Mesenteric fat pad (tissue), 1 donor: Measurements from ENCODE around the gene KLF16. TPM values are rescaled to one million over a fixed set of nuclear protein-coding genes. Genes with fewer than 3 reads are reported as not detected.
A peak's percentile ranks its signal among the peaks of the same experiment; 100 is the strongest.

Experiments used
- DNase-seq: peaks from one replicate; pipeline ENCODE4 v3.0.0-alpha.2; 2020; ENCODE audit warnings: low spot score
- total RNA-seq: library from RNA; stranded (reverse); fragmentation: NEBNext Ultra II Directional; extraction: Animal tissue kit (Norgen Biotek cat#: 25700); gene quantifications from one replicate; pipeline ENCODE4 v1.2.1, GENCODE V29; 2021
- donor health status: DM: yes; HTN: yes; CAD: no.

Gene KLF16
- total RNA-seq, 1 donor from 2014 or later = 19.0 TPM

- DNase-seq = no peak
These were observed 36.5 kb downstream of the KLF16 start for GRCh38 chr19:1826557-1827521.

GRCh38 chr19:1825909-1826556 lies 37.3 kb downstream of the KLF16 start:
- no peak for DNase-seq

- no peak for DNase-seq
These were observed 39.1 kb downstream of the KLF16 start for GRCh38 chr19:1824252-1824622.

- no peak for DNase-seq
These were observed 39.7 kb downstream of the KLF16 start for GRCh38 chr19:1823539-1824251.

- no peak for DNase-seq
These were observed 40.4 kb downstream of the KLF16 start for GRCh38 chr19:1823020-1823419.

- DNase-seq = no peak
These were observed 41.2 kb downstream of the KLF16 start for GRCh38 chr19:1822210-1822609.

- no peak for DNase-seq
These were observed 43.8 kb downstream of the KLF16 start for GRCh38 chr19:1819341-1820255.

- no peak for DNase-seq
These were observed 44.7 kb downstream of the KLF16 start for GRCh38 chr19:1818549-1819195.

GRCh38 chr19:1817553-1818179 lies 45.7 kb downstream of the KLF16 start:
- no peak for DNase-seq

- DNase-seq = no peak
These were observed 46.7 kb downstream of the KLF16 start for GRCh38 chr19:1816530-1817298.

GRCh38 chr19:1815605-1816529 lies 47.5 kb downstream of the KLF16 start:
- DNase-seq = no peak

GRCh38 chr19:1814833-1815604 lies 48.4 kb downstream of the KLF16 start:
- DNase-seq = no peak

GRCh38 chr19:1814391-1814790 lies 49.0 kb downstream of the KLF16 start:
- DNase-seq = no peak

GRCh38 chr19:1813192-1814182 lies 49.9 kb downstream of the KLF16 start:
- no peak for DNase-seq

GRCh38 chr19:1812426-1813191 lies 50.8 kb downstream of the KLF16 start:
- DNase-seq = peak; percentile 95
